Myocyte (in vitro differentiated cells): ENCODE measurements around the gene CMIP. TPM values are rescaled to one million over a fixed set of nuclear protein-coding genes. Genes with fewer than 3 reads are reported as not detected.

ENCODE experiments used
- DNase-seq: peaks from one replicate; pipeline ENCODE4 v3.0.0-alpha.2; 2012; ENCODE audit warnings: low read depth
- total RNA-seq: library from RNA; depleted of rRNA; stranded (reverse); fragments of >200 nt; gene quantifications from 2 replicates; pipeline ENCODE4 v1.2.3, GENCODE V29; 2014

The CMIP gene
- total RNA-seq, 1 donor from 2014 or later, result 13.5 TPM

GRCh38 chr16:81629896-81630634 is 185.5 kb downstream of the CMIP start:
- peak; percentile 46 for DNase-seq

DNA sequence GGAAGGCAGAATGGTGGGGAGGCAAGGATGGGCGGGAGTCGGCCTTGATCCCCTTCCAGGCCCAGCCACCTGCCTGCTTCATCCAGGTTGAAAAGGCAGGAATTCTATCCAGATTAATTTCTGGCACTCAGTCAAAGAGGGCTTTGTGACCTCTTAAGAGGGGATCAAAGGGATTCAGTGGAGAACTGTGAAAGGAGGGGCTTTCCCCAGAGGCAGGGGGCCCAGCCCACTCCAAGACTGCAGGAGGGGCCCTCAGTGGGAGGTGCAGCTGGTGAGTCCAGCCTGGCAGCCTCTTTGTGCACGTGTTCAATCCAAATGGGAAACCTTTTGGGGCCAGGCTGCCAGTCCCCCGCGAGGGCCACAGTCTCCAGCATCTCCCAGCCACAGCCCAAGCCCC is 186.0 kb downstream of the CMIP start:
- no peak for DNase-seq

DNA sequence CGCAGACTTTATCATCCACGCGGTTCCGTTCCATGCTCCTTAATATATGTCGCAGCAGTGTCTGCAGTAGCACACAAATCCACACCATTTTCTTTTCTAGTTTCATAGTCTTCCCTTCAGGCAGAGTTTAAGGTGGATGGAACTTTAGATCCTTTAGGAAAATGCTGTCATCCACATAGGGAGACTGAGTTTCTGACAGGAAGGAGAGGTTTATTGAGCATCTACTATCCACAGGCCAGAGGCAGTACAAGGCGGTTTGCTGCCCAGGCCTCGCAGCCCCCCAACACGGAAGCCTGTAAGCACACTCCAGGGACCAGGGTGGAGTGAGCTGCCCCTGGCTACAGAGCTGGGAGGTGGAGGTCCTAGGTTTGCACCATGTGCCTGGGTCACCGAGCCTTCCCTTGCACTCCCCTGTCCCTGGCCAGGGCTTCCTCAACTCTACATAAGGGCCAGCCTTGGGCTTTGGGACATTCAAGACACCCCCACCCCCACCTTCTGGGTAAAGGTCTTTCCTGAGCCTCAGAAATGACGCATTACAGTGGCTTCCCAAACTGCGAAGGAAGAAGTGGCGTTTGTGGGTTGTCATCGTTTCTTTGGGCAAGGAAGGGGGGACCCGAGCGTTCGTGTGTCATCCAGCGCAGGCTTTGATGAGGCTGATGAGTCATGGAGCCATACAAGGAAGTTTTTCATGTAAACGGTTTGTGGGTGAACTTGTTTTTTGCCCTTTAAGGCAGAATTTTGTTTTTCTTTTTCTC is 188.0 kb downstream of the CMIP start:
- no peak for DNase-seq

DNA sequence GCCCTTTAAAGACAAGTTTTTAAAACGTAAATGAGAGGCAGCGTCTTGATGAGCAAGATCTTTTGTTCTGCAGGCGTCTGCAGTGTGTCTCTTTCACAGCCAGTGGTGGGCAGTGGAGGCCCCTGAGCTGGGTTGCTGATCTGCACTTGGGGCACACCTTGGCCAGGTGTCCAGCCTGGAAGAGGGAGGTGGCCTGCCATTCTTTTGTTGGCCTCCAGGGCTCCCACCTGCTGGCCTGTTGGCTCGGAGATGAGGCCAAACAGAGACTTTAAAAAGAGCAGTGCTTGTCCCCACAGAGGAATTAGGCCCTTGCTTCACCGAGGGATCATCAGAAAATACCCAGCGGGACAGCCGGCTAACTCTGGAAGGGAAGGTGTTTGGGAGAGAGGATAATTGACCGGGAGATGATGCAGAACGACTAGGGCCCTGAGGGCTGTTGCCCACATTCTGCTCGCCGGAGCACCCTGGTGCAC is 188.6 kb downstream of the CMIP start:
- no peak for DNase-seq

DNA sequence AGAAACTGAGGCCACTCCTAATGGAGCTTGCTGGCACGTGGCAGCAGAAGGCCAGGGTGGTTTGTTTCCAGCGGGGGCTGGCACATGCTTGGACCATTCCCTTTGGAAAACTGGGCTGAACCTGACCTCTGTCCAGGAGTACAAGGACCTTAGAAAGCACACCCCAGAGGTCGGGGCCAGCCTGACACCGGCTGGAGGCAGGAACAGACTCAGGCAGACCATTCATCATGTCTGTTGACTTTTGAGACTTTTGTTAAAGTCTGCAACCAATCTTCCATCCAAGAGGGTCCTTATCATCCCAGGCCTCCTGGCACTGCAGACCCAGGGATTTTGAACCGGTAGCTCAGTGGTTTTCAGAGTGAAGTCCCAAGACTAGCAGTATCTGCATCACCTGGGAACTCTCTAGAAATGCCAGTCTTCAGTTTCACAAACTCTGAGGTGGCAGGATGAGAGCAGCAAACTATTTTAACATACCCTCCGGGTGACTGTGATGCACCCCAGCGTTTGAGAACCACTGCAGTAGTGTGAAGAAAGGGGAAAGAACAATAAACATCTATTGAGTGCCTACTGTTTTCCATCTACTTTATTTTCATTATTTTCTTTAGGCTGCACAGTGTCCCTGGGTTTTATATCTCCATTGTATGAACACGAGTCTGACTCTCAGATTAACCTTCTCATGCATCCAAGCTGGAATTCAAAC is 189.2 kb downstream of the CMIP start:
- no peak for DNase-seq

DNA sequence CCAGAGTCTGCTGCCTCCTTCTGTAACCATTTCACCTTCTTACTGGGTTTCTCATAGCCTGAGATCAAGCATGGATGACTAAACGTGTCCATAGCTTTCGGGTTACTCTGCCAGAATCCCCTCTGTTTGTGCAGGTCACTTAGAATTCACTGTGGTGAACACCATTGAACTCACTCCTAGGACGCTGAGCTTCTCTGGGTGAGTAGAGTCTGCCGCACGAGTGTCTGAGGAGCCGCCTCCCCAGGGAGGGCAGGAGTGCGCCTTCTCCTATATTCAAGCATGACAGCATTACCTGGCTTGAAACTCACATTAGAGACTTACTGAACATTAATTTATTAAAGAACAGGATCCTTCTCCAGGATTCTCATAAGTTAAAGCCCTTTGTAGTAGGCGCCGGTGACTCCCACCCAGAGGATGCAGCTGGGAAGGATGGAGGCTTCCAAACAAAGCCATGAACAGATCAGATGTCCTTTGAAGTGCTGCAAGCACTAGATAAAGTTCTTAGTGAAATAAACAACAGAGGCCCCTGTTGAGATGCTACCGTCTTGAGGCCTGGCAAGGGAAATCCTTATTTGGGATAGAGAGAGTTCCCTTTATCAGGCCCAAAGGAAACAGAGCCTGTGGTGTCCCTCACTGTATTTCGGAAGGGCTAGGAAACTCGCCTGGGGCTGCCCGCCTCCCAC is 189.9 kb downstream of the CMIP start:
- DNase-seq, result no peak

GRCh38 chr16:81635063-81635937 is 190.7 kb downstream of the CMIP start:
- DNase-seq, result no peak

GRCh38 chr16:81636298-81636993 is 191.8 kb downstream of the CMIP start:
- no peak for DNase-seq

GRCh38 chr16:81637336-81638235 is 193.0 kb downstream of the CMIP start:
- DNase-seq, result no peak

DNA sequence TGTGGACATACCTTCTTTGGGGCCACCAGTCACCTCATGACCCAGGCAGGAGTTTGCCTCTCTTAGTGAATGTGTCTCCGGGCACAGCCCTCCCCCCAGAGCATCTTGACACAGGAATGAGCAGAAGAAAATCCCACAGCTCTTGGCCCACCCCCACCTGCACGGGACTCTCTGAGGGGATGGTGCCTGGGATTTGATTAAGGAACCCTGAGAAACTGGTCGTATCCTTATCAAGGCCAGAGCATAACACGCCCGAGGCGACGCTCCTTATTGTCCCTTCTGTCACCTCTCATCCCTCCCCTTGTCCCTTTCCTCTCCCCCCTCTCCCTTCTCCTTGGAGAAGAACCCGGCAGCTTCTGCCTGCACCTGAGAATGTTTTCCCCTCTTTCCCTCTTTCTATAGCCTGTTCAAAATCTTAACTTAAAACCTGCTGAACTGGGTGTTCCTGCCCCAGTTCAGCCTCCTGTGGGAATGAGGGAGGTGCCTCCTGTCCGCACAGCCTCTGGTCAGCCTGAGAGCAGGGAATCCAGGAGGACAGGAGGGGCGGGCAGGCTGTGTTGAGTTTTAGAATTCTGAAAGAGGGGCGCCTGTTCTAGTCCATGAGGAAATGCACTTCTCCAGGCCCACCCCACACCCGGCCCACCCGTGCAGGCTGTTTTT is 193.8 kb downstream of the CMIP start:
- DNase-seq, result no peak

- no peak for DNase-seq
Measured at GRCh38 chr16:81639348-81639747, 194.7 kb downstream of the CMIP start.

GRCh38 chr16:81639931-81640680 is 195.5 kb downstream of the CMIP start:
- no peak for DNase-seq

GRCh38 chr16:81640681-81641070 is 196.1 kb downstream of the CMIP start:
- no peak for DNase-seq

DNA sequence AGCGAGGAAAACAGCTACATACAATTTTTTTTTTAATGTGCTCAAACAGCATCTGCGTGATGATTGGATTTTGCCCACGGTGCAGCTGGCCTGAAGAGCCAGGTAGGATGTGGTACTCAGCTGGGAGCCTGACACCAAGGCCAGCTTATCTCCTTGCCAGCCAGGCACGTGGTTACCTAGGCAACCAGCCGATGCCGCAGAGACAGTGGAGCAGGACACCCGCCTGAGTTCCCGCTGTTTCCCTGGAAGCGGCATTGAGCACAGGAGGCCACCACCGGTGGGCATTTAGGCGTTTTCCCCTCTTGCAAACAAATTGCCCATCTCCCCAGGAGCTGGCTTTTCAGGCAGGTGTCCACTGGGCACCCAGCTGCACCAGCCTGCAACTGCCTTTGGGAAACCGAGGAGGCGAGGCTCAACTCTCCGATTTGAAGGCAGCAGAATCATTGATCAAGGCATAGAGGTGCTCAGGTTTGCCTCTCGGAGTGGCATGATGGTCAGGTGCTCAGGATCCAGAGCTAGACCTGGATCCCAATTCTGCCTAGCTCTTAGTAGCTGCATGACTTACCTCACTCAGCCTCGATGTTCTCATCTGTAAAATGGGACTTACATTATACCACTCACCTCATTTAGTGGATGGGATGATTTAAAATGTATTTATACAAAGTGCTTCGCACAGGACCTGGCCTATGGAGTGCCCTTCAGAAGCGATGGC is 196.9 kb downstream of the CMIP start:
- DNase-seq, result no peak

- DNase-seq, result no peak
Measured at GRCh38 chr16:81642107-81642436, 197.5 kb downstream of the CMIP start.

- DNase-seq, result no peak
Measured at GRCh38 chr16:81642943-81643342, 198.3 kb downstream of the CMIP start.

DNA sequence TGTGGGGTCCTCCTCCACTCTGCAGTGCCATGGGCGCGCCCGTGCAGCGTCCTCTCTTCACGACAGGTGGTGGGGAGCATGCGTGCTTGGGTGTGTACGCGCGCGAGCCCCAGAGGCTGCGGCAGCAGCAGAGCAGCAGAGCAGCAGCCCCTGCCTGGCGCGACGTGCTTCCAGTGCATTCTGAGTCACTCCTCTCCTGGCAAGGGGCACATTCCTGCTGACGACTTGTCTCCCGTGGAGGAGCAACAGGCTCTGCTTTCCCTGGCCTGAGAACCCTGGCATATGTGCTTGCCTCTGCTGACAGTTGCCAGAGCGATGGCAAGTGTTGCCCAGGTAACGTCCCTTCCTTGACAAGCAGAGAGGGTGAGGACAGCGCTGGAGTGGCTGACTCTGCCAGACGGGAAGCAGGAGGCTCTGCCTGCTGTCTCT is 200.7 kb downstream of the CMIP start:
- peak; percentile 84 for DNase-seq
